SW480 (cell line): Measurements from ENCODE around the gene MYO1E.

Experiments
- DNase-seq: peaks from one replicate; pipeline ENCODE4 v3.0.0-alpha.2; 2016; ENCODE audit warnings: low spot score

The MYO1E gene

DNA sequence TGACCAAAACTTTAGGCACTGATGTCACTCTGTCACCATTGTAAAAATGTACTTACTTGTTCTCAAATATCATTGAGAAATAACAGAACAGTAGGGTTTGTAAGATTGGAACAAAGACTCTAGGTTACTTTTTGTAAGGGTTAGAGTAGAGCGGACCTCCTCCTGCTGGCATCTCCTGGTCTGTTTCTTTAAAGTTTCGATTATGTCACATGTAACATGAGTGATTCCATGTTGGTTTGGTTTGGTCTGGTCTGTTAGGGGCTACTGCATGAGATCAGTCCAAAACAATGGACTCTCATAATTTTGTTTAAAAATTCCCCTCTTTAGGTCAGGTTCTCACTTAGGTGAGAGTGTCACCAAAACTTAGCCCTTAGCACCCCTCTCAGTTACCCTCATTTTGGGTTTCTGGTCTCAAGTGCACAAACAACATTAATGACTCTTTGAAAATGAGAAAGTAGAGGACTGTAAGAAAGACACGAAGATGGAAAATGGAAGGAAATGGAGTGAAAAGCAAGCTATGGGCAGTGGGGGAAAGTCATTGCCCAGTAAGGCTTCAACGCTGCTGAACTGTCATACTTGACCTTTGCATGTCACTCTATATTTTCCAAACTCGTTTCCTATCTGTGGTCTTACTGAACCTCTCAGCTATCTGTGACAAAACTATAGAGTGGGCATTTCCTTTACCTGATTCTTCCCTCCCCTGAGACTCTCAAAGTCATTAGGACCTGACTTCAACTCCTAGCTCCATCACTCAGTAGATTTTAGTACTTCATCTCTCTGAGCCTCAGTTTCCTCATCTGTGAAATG is 113.3 kb downstream of the MYO1E start:
- no peak for DNase-seq

DNA sequence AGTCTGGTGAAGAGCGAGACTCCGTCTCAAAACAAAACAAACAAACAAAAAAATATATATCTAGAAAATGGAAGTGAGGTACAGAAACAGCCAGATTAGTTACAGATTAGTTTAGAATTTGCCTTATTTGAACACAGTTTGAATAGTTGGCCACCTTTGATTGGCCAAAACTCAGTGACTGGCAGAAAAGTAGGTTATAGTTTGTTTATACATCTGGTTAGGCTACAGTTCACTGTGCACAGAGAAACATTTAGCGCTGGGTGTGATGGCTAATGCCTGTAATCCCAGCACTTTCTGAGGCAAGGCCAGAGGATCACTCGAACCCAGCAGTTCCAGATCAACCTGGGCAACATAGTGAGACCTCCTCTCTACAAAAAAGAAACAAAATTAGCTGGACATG is 114.4 kb downstream of the MYO1E start:
- no peak for DNase-seq

DNA sequence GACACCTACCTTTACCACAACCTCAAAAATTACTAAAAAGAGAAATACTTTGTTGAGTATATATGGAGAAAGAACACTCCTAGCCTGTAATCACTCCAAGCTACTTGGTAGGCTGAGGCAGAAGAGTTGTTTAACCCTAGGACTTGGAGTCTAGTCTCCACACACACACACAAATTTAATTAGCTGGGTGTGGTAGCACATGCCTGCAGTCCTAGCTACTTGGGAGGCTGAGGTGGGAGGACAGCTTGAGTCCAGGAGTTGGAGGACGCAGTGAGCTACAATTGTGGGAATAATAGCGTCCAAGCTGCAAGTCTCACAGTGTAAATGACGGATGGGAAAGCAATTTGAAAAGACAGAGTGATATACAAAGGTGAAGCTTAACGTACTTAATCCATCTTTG is 115.5 kb downstream of the MYO1E start:
- DNase-seq, result no peak

DNA sequence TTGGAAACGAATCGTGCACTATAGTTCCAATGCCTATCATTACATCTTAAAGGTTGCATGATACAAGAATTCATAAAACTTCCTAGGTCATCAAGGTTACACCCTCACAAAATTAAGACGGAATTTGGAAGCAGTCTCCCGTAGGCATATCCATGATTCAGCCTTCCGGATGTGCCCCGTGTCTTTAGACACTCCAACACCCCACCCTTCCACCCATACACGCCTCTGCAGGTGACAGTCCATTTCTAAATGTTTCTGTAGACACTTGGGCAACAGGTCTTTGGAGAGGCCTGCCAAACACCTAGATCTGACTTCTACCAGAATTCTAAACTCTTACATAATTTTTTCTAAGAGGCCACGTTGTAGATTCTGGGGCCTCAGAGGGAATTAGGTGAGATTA is 116.2 kb downstream of the MYO1E start:
- DNase-seq, result no peak

DNA sequence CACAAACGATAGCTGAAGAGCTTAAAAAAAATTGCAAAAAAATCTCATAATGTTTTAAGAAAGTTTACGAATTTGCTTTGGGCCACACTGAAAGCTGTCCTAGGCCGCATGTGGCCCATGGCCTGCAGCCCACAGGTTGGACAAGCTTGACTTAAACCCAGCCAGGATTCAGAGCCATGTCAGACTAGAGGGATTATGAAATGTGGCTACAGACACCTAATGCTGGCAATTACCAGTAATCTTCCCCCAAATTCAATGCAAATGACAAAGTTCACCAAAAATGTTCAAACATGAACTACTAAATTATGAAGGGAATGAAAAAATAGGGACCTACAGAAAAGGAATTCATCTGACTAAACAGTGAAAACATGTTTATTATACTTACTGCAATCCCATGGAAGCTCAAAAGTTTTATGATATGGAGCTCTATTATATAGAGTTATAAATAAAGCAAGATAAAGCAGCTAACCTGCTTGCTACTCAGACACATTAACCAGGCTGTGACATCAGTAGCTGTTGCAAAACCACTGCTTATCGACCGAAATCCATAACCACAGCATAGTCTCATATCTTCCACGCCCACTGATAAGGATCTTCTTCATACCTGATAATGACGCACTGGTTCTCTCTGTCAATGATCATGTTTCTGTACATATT is 116.9 kb downstream of the MYO1E start:
- peak; percentile 58 for DNase-seq

DNA sequence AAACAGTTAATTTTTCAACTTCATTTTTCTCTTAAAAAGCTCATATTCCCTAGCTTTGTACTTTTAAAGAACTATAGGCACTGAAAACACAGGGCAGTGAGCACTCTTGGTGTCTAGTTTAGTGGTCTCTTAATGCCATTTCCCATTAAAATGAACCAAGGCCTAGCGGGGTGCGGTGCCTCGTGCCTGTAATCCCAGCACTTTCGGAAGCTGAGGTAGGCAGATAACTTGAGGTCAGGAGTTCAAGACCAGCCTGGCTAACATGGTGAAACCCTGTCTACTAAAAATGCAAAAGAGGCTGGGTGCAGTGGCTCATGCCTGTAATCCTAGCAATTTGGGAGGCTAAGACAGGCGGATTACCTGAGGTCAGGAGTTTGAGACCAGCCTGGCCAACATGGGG is 120.5 kb downstream of the MYO1E start:
- no peak for DNase-seq

- no peak for DNase-seq
Measured at GRCh38 chr15:59251001-59251845, 121.4 kb downstream of the MYO1E start.

GRCh38 chr15:59250249-59250648 is 122.4 kb downstream of the MYO1E start:
- DNase-seq, result no peak

- peak; percentile 9 for DNase-seq
Measured at GRCh38 chr15:59249816-59250215, 122.9 kb downstream of the MYO1E start.

DNA sequence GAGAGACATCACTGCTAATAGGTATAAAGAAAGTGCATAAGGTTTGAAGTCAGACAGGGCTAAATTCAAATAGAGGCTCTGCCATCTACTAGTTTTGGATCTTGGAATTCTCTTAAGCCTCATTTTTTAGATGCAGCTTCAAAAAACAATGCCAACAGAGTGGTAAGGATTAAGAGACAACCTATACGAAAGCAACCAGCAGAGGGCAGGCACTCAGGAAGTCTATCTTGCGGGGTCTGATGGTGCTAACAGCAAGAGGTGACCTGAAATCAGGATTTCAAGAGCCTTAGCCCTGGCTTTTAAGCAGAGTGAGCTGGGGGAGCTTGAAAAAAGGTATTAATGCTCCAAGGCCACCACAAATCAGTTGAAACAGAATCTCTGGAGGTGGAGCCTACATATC is 125.3 kb downstream of the MYO1E start:
- peak; percentile 63 for DNase-seq

- DNase-seq, result no peak
Measured at GRCh38 chr15:59245559-59245958, 127.1 kb downstream of the MYO1E start.

GRCh38 chr15:59244337-59244736 is 128.3 kb downstream of the MYO1E start:
- peak; percentile 63 for DNase-seq

DNA sequence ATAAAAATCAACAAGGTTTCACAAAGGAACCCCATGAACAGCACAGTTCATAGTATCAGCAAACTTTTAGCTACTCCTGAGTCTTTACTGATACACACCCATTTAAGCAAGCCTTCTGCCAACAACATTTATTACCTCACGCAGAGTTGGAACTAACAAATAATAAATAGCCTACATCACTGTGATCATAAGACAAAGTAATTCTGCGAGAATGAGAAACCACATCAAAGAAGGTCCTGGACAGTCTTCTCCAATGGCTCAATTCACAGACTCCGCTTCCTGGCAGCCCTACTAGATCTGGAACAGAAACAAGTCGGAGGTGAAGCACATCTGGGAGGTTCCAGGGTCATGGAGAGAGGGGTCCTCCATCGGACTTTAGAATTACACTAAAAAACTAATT is 129.0 kb downstream of the MYO1E start:
- peak; percentile 74 for DNase-seq

- no peak for DNase-seq
Measured at GRCh38 chr15:59242649-59243048, 130.0 kb downstream of the MYO1E start.

DNA sequence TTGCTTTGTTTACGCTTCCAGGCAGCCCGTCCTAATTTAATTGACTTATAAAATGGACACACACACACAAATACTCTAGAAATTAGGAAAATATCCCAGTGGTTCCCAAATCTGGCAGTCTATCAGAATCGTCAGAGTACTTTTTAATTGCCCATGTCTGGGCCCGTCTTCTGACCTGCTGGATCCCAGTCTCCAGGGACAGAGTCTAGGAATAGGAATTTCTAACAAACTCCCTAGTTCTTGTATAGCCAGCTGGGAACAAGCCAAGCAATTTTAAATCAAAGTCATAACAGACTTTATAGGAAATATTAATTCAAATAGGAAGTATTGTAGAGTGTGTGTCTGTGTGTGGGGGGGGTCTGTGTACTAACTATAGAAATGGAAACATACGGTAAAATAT is 132.6 kb downstream of the MYO1E start:
- no peak for DNase-seq

DNA sequence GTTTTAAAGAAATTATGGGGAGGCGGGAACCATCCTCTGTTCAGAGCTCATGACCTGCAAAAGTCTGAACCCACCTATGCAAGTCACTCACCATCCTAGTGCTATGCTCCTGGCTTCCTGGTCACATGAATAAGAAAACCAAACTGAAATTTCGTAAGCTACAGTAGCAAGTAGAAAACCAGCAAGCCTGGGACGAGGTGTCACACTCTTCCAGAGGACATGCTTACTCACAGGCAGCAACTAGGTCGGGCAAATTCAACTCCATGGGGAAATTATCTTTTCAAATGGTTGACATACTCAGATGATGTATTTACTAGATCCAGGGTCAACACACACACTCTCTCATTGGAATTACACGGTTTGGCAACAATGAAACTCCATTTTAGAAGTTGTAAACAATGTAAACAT is 134.7 kb downstream of the MYO1E start:
- no peak for DNase-seq

DNA sequence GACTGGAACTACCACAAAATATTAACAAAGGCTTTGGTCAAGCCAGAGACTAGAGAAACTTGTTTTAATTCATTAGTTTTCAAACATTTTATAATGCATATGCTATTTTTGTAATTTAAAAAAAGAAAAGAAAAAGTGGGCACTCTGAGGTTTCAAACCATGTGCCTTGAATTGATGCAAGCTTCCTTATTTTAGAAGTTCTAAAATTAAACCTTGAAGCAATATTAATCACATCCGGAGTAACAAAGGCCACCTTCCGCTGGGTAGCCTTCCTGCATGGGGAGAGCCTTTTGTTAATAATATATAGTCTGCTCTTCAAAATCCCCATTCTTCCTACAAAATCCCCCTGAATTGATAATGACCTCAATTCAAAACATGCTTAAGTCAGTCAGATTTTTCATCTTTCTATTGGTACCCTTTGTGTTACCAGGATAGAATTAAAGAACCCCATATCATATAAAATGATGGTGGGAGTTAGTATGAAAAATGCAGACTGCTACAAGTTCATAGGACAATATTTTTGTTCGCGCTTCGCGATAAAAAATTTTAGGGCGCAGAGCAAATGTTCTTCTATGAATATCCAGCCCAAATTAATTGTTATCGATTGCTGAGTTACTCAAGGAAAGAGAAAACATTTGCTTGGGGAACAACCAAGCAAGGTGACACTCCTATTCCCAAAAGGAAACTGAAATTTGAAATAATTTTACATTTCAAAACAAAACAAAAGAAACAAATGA is 135.4 kb downstream of the MYO1E start:
- no peak for DNase-seq

- no peak for DNase-seq
Measured at GRCh38 chr15:59236394-59236793, 136.3 kb downstream of the MYO1E start.

- DNase-seq, result no peak
Measured at GRCh38 chr15:59232476-59232875, 140.2 kb downstream of the MYO1E start.

GRCh38 chr15:59230531-59231055 is 142.1 kb downstream of the MYO1E start:
- no peak for DNase-seq

DNA sequence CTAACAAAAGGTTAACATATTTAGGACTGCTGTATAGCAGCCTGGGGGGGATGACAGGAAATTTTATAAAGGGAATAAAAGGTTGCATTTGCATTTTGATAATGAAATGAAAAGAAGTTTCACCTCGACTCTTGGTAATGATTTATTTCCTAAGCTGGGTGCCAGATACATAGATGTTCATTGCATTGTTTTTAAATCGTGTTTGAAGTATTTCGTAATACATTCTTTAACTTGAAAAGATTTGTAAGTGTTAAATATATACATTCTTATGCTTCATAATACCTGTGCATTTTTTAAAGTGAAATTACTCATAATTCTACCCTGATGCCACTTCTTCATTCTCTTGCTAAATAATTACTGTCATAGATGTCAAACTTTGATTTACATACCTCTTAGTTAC is 143.2 kb downstream of the MYO1E start:
- no peak for DNase-seq

DNA sequence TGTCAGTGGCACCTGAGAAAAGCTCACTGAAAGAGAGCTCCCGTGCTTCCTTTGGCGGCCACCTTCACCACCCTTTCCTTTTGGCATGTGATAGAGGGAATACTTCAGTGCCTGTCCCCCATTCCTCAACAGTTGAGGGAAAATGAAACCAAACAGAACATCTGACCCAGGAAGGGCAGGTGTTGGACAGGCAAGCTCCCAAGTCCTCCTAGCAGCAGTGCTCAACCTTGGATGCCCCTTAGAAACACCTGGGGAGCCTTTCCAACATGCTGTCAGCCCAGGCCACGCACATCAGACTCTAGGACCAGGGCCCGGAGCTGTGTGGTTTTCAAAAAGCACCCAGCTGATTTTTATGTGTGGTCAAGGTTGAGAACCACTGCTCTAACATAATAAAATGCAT is 143.7 kb downstream of the MYO1E start:
- no peak for DNase-seq
